Astrocyte of the spinal cord (primary cell): ENCODE results near the gene AHI1.

Source experiments
- DNase-seq: peaks from one replicate; pipeline ENCODE4 v3.0.0; 2011; ENCODE audit warnings: low read depth, low spot score
- H3K4me3 ChIP-seq: 2 replicates; pipeline ENCODE4 v1.5.1; 2011; ENCODE audit warnings: low read depth, mild to moderate bottlenecking, low read length, moderate library complexity
- CTCF ChIP-seq: IDR thresholded peaks from 2 replicates; pipeline ENCODE4 v1.5.1; 2012; ENCODE audit warnings: low read depth, mild to moderate bottlenecking, low read length, inconsistent platforms
- in situ Hi-C: cut with HindIII; loops from 2 replicates; pipeline ENCODE4 v1.10.0; 2017; ENCODE audit warnings: low sequenced_read_pairs

AHI1 gene

GRCh38 chr6:135323979-135324378 lies 173.6 kb downstream of the AHI1 start:
- H3K4me3 ChIP-seq, result no peak overlapping the region
- no peak for TF ChIP-seq CTCF
- in situ Hi-C loops, result no loop called here
- no peak for DNase-seq

- no peak for DNase-seq
- in situ Hi-C loops, result no loop called here
- TF ChIP-seq CTCF, result no peak
- no peak overlapping the region for H3K4me3 ChIP-seq
These were observed 174.3 kb downstream of the AHI1 start for GRCh38 chr6:135323202-135323668.

- in situ Hi-C loops, result no loop called here
These were observed 174.9 kb downstream of the AHI1 start for GRCh38 chr6:135322427-135323201.

GRCh38 chr6:135320721-135321621 lies 176.6 kb downstream of the AHI1 start:
- H3K4me3 ChIP-seq, result no peak overlapping the region
- in situ Hi-C loops, result no loop called here
- no peak for DNase-seq
- no peak for TF ChIP-seq CTCF

More at GRCh38 chr6:135322427-135323201, 174.9 kb downstream of the AHI1 start:
- H3K4me3 ChIP-seq, result no peak overlapping the region
- TF ChIP-seq CTCF, result no peak
- DNase-seq, result no peak

- H3K4me3 ChIP-seq, result no peak overlapping the region
- TF ChIP-seq CTCF, result no peak
- no peak for DNase-seq
- in situ Hi-C loops, result no loop called here
These were observed 177.7 kb downstream of the AHI1 start for GRCh38 chr6:135319819-135320218.

GRCh38 chr6:135318738-135319469 lies 178.6 kb downstream of the AHI1 start:
- no peak overlapping the region for H3K4me3 ChIP-seq
- TF ChIP-seq CTCF, result no peak
- in situ Hi-C loops, result no loop called here
- no peak for DNase-seq
